ENCODE measurements around the gene SPI1. TPM values are rescaled to one million over a fixed set of nuclear protein-coding genes. Genes with fewer than 3 reads are reported as not detected.
"Not testable (repeated sequence)": the region's sequence is repeated elsewhere in the genome, so short reads cannot be mapped to it uniquely, and the experiment has no call there.

Gene SPI1
- polyA plus RNA-seq, 12 donors, result 3.7 to 17.6 (median 4.6) TPM; not detected in 1

GRCh38 chr11:47327025-47327424, 51.3 kb downstream of the SPI1 start:
- no peak for DNase-seq

- DNase-seq, result no peak
Observed at GRCh38 chr11:47326198-47326597, 52.1 kb downstream of the SPI1 start.

- DNase-seq, result no peak
Observed at GRCh38 chr11:47325271-47326041, 52.9 kb downstream of the SPI1 start.

GRCh38 chr11:47324520-47324919, 53.8 kb downstream of the SPI1 start:
- DNase-seq, result no peak

GRCh38 chr11:47318166-47318565, 60.2 kb downstream of the SPI1 start:
- no peak for DNase-seq

- no peak for DNase-seq
Observed at GRCh38 chr11:47317064-47317828, 61.1 kb downstream of the SPI1 start.

GRCh38 chr11:47316501-47316900, 61.8 kb downstream of the SPI1 start:
- DNase-seq, result not testable (repeated sequence)

- DNase-seq, result no peak
Observed at GRCh38 chr11:47314992-47315391, 63.4 kb downstream of the SPI1 start.

GRCh38 chr11:47308050-47308823, 70.1 kb downstream of the SPI1 start:
- no peak for DNase-seq

GRCh38 chr11:47306484-47306844, 71.9 kb downstream of the SPI1 start:
- DNase-seq, result no peak

- DNase-seq, result no peak
Observed at GRCh38 chr11:47305734-47306483, 72.4 kb downstream of the SPI1 start.

Other genes starting within 250 kb of the SPI1 start
- gene ARFGAP2, start 201.7 kb downstream of the SPI1 start, polyA plus RNA-seq (ENCODE audit: insufficient read length in 12 of 12), result 10 to 100 TPM in 11 of 12 donors, not detected in 1; 52.3 to 97.8 (median 72.5) TPM
- gene PACSIN3, start 192.1 kb downstream of the SPI1 start, polyA plus RNA-seq (ENCODE audit: insufficient read length in 12 of 12), result 100 to 1,000 TPM in 10 of 12 donors, 10 to 100 TPM in 1, not detected in 1; 82.5 to 284 (median 153) TPM
- 10 to 100 TPM in 10 of 12 donors, 1 to 10 TPM in 1, not detected in 1; 9.6 to 21.4 (median 13.7) TPM for gene DDB2, start 163.6 kb downstream of the SPI1 start, polyA plus RNA-seq (ENCODE audit: insufficient read length in 12 of 12)
- 10 to 100 TPM in 11 of 12 donors, not detected in 1; 15.6 to 35.4 (median 23.4) TPM for gene ACP2, start 129.7 kb downstream of the SPI1 start, polyA plus RNA-seq (ENCODE audit: insufficient read length in 12 of 12)
- 10 to 100 TPM in 11 of 12 donors, not detected in 1; 10.3 to 42.1 (median 16.1) TPM for gene NR1H3, start 120.6 kb downstream of the SPI1 start, polyA plus RNA-seq (ENCODE audit: insufficient read length in 12 of 12)
- gene MADD, start 108.4 kb downstream of the SPI1 start, polyA plus RNA-seq (ENCODE audit: insufficient read length in 12 of 12), result 10 to 100 TPM in 11 of 12 donors, not detected in 1; 22.9 to 45.0 (median 28.7) TPM
- gene MYBPC3, start 25.8 kb downstream of the SPI1 start, polyA plus RNA-seq (ENCODE audit: insufficient read length in 12 of 12), result 1 to 10 TPM in 2 of 12 donors, under 1 TPM in 8, not detected in 2; 0.13 to 1.1 (median 0.60) TPM
- gene SLC39A13, start 30.0 kb upstream of the SPI1 start, polyA plus RNA-seq (ENCODE audit: insufficient read length in 12 of 12), result 10 to 100 TPM in 11 of 12 donors, not detected in 1; 28.2 to 65.2 (median 31.6) TPM
- gene PSMC3, start 47.9 kb upstream of the SPI1 start, polyA plus RNA-seq (ENCODE audit: insufficient read length in 12 of 12), result 100 to 1,000 TPM in 11 of 12 donors, not detected in 1; 114 to 200 (median 127) TPM
- 100 to 1,000 TPM in 2 of 12 donors, 10 to 100 TPM in 9, not detected in 1; 33.9 to 108 (median 76.9) TPM for gene RAPSN, start 70.6 kb upstream of the SPI1 start, polyA plus RNA-seq (ENCODE audit: insufficient read length in 12 of 12)
- 100 to 1,000 TPM in 1 of 12 donors, 10 to 100 TPM in 11; 58.2 to 126 (median 79.2) TPM for gene CELF1, start 174.6 kb upstream of the SPI1 start, polyA plus RNA-seq (ENCODE audit: insufficient read length in 12 of 12)
- gene PTPMT1, start 187.1 kb upstream of the SPI1 start, polyA plus RNA-seq (ENCODE audit: insufficient read length in 12 of 12), result 10 to 100 TPM in 11 of 12 donors, not detected in 1; 20.6 to 33.9 (median 25.0) TPM
- 10 to 100 TPM in 11 of 12 donors, not detected in 1; 10.9 to 14.7 (median 12.7) TPM for gene KBTBD4, start 200.4 kb upstream of the SPI1 start, polyA plus RNA-seq (ENCODE audit: insufficient read length in 12 of 12)
- 100 to 1,000 TPM in 4 of 12 donors, 10 to 100 TPM in 7, not detected in 1; 65.9 to 122 (median 94.5) TPM for gene NDUFS3, start 200.5 kb upstream of the SPI1 start, polyA plus RNA-seq (ENCODE audit: insufficient read length in 12 of 12)
- gene FAM180B, start 208.1 kb upstream of the SPI1 start, polyA plus RNA-seq (ENCODE audit: insufficient read length in 12 of 12), result 1 to 10 TPM in 10 of 12 donors, not detected in 2; 2.2 to 4.2 (median 3.1) TPM
- gene C1QTNF4, start 215.9 kb upstream of the SPI1 start, polyA plus RNA-seq (ENCODE audit: insufficient read length in 12 of 12), result 10 to 100 TPM in 1 of 12 donors, 1 to 10 TPM in 9, not detected in 2; 4.1 to 12.7 (median 7.0) TPM